ENCODE measurements around the gene SIPA1L3. TPM values are rescaled to one million over a fixed set of nuclear protein-coding genes. Genes with fewer than 3 reads are reported as not detected.

Gene SIPA1L3
- polyA plus RNA-seq, 2 of the 4 experiments (the other 2 are of a cell fraction), result 28.9 to 50.6 TPM

DNA sequence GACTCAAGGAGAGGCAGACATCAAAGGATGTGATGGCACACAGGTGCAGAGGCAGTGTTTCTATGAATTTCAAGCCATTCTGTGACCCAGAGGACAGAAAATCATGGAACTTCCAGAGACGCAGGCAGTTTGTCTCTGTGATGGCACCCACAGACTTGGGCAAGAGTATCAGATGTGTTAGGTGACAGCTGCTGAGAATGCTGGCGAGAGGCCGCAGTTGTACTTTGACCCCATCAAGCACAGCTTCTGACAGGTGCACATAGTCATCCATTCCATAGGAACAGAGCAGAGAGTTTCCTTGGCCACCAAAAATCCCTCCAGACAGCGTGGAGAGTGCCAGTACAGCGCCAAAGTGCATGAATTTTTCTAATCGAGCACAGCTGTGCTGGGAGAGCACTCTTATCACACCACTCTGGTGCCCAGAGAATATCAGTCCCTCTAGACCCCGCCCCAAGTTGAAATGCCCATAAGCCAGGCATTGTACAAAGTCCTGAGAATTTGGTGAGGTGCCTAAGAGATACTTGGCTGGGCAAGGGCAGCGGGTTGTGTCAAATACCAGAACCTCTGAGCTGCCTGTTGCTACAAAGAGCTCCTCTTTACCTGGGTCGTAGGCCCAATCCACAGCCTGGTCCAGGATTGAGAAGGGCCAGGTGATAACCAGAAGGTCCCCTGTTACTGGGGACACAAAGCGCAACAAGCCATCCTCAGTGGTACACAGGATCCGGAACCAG, 13.0 kb upstream of the SIPA1L3 start:
- Histone ChIP-seq H3K4me2 (no peak overlapping the region), H3K9me3 (peaks cover 50% of the 10 kb centered on the region), H3K27ac (no peak overlapping the region), H3K4me3 (no peak overlapping the region), H3K4me1 (no peaks in the 10 kb centered on the region)
- 38% methylated on average over 11 of the region's 11 CpGs for WGBS (ENCODE audit: missing lambda C conversion rate)
- ATAC-seq (no peak), FAIRE-seq (peak; percentile 43), DNase-seq (ENCODE audit: low read depth in 1 of 2, low spot score in 1 of 2) (no peak)
- TF ChIP-seq FOXS1 (CRISPR knock-in tag; IDR thresholded peaks at IDR 0.05), result no peak
- TF ChIP-seq JUNB (IDR thresholded peaks at IDR 0.05), result no peak
- TF ChIP-seq HOXB5 (CRISPR knock-in tag; IDR thresholded peaks at IDR 0.05), result no peak
- no peak for TF ChIP-seq PHF8 (IDR thresholded peaks at IDR 0.05; ENCODE audit: borderline replicate concordance, low read depth)
- no peak for TF ChIP-seq SREBF2 (IDR thresholded peaks at IDR 0.05)
- no peak for TF ChIP-seq NPAS2 (CRISPR knock-in tag; IDR thresholded peaks at IDR 0.05; ENCODE audit: borderline replicate concordance)
- no peak for TF ChIP-seq RAD21 (conservative IDR thresholded peaks at IDR 0.05 in 1 of 2, IDR thresholded peaks at IDR 0.05 in 1 of 2)
- no peak for TF ChIP-seq BHLHE40 (IDR thresholded peaks at IDR 0.05; ENCODE audit: low read depth, low read length)
- no peak for TF ChIP-seq GATA3 (IDR thresholded peaks at IDR 0.05; ENCODE audit: borderline replicate concordance)
- TF ChIP-seq ZSCAN20 (CRISPR knock-in tag; IDR thresholded peaks at IDR 0.05), result no peak
- no peak for TF ChIP-seq NFE2L2 (conservative IDR thresholded peaks at IDR 0.05; ENCODE audit: low read length)
- CTCF ChIA-PET, result interaction anchor here (0.6 to 16.1 kb wide), 13 partner anchors 8 to 362 kb away, joined by 3 to 408 read pairs (median 5); partner anchors contain the start of genes PPP1R14A, SIPA1L3 and WDR87
- POLR2A ChIA-PET, result interaction anchor here (0.8 to 1.1 kb wide), 2 partner anchors 39 to 115 kb away, joined by 3 read pairs; partner anchors contain the start of gene ZNF573

DNA sequence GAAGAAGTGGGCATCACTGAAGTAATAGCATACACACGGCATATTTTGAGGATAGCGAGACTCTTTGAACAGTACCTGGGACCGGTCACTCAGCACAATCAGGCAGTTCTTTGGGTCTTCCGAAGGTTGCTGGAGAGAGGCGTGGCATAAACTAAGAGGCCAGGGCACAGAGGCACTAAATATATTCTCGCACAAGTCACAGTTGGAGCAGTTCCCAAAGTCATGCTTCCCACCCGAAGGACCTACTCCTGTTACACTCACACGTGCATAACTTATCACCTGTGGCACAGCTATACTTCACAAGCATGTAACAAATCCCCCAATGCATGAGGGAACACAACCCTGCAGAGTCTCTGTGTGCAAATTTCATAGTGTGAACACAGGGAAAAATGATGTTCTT, 10.8 kb upstream of the SIPA1L3 start:
- CTCF ChIA-PET, result interaction anchor here (1.1 to 16.1 kb wide), 11 partner anchors 10 to 607 kb away, joined by 3 to 408 read pairs (median 129); partner anchors contain the start of genes CATSPERG and WDR87
- POLR2A ChIA-PET, result no interaction called here
- FAIRE-seq, result no peak

More for the DNA sequence above, 10.8 kb upstream of the SIPA1L3 start:
- ATAC-seq (no peak), DNase-seq (ENCODE audit: low read depth in 1 of 2, low spot score in 1 of 2) (no peak)
- TF ChIP-seq, protein P1, sequence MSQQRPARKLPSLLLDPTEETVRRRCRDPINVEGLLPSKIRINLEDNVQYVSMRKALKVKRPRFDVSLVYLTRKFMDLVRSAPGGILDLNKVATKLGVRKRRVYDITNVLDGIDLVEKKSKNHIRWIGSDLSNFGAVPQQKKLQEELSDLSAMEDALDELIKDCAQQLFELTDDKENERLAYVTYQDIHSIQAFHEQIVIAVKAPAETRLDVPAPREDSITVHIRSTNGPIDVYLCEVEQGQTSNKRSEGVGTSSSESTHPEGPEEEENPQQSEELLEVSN (IDR thresholded peaks at IDR 0.05; ENCODE audit: borderline replicate concordance, low read depth), result no peak
- TF ChIP-seq, protein P2, sequence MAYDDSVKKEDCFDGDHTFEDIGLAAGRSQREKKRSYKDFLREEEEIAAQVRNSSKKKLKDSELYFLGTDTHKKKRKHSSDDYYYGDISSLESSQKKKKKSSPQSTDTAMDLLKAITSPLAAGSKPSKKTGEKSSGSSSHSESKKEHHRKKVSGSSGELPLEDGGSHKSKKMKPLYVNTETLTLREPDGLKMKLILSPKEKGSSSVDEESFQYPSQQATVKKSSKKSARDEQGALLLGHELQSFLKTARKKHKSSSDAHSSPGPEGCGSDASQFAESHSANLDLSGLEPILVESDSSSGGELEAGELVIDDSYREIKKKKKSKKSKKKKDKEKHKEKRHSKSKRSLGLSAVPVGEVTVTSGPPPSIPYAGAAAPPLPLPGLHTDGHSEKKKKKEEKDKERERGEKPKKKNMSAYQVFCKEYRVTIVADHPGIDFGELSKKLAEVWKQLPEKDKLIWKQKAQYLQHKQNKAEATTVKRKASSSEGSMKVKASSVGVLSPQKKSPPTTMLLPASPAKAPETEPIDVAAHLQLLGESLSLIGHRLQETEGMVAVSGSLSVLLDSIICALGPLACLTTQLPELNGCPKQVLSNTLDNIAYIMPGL (CRISPR knock-in tag; IDR thresholded peaks at IDR 0.05; ENCODE audit: borderline replicate concordance), result no peak
- TF ChIP-seq, protein P3, sequence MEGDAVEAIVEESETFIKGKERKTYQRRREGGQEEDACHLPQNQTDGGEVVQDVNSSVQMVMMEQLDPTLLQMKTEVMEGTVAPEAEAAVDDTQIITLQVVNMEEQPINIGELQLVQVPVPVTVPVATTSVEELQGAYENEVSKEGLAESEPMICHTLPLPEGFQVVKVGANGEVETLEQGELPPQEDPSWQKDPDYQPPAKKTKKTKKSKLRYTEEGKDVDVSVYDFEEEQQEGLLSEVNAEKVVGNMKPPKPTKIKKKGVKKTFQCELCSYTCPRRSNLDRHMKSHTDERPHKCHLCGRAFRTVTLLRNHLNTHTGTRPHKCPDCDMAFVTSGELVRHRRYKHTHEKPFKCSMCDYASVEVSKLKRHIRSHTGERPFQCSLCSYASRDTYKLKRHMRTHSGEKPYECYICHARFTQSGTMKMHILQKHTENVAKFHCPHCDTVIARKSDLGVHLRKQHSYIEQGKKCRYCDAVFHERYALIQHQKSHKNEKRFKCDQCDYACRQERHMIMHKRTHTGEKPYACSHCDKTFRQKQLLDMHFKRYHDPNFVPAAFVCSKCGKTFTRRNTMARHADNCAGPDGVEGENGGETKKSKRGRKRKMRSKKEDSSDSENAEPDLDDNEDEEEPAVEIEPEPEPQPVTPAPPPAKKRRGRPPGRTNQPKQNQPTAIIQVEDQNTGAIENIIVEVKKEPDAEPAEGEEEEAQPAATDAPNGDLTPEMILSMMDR (IDR thresholded peaks at IDR 0.05), result no peak
- no peak for TF ChIP-seq KDM1A (IDR thresholded peaks at IDR 0.05; ENCODE audit: low read depth)
- TF ChIP-seq, protein P4, sequence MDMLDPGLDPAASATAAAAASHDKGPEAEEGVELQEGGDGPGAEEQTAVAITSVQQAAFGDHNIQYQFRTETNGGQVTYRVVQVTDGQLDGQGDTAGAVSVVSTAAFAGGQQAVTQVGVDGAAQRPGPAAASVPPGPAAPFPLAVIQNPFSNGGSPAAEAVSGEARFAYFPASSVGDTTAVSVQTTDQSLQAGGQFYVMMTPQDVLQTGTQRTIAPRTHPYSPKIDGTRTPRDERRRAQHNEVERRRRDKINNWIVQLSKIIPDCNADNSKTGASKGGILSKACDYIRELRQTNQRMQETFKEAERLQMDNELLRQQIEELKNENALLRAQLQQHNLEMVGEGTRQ (IDR thresholded peaks at IDR 0.05), result no peak
- TF ChIP-seq, protein P5, sequence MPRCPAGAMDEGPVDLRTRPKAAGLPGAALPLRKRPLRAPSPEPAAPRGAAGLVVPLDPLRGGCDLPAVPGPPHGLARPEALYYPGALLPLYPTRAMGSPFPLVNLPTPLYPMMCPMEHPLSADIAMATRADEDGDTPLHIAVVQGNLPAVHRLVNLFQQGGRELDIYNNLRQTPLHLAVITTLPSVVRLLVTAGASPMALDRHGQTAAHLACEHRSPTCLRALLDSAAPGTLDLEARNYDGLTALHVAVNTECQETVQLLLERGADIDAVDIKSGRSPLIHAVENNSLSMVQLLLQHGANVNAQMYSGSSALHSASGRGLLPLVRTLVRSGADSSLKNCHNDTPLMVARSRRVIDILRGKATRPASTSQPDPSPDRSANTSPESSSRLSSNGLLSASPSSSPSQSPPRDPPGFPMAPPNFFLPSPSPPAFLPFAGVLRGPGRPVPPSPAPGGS (IDR thresholded peaks at IDR 0.05), result no peak
- TF ChIP-seq ZC3H11A (IDR thresholded peaks at IDR 0.05), result no peak
- TF ChIP-seq NPAS2 (CRISPR knock-in tag; IDR thresholded peaks at IDR 0.05; ENCODE audit: borderline replicate concordance), result no peak
- TF ChIP-seq, protein P6, sequence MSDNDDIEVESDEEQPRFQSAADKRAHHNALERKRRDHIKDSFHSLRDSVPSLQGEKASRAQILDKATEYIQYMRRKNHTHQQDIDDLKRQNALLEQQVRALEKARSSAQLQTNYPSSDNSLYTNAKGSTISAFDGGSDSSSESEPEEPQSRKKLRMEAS (IDR thresholded peaks at IDR 0.05), result no peak
- no peak for TF ChIP-seq SREBF2 (IDR thresholded peaks at IDR 0.05)
- TF ChIP-seq EP300 (IDR thresholded peaks at IDR 0.05), result no peak
- TF ChIP-seq RARB (CRISPR knock-in tag; IDR thresholded peaks at IDR 0.05), result no peak
- TF ChIP-seq TP53 (CRISPR knock-in tag; IDR thresholded peaks at IDR 0.05), result no peak
- Histone ChIP-seq H3K4me1 (no peaks in the 10 kb centered on the region), H3K9me3 (peaks cover 28% of the 10 kb centered on the region), H3K4me3 (no peak overlapping the region), H3K27ac (no peak overlapping the region), H3K4me2 (no peak overlapping the region)
- 68% methylated on average over 8 of the region's 8 CpGs for WGBS (ENCODE audit: missing lambda C conversion rate)
